Natural killer cell treated with Interleukin-12 subunit alpha and Interleukin-12 subunit beta and Interleukin-15 and Interleukin-18, amount 100 ng/mL, for 72 hours (primary cell): ENCODE data around the gene GATM. TPM values are rescaled to one million over a fixed set of nuclear protein-coding genes. Genes with fewer than 3 reads are reported as not detected.

Experiments used
- ATAC-seq, 2 donors: fragments of 150-1000 bp; cut with Tn5 transposase in 1 of 2; sonication (Bioruptor Pico), chemical (Tn5 transposase) in 1 of 2; 2 replicates each; pipeline ENCODE4 v1.10.0; 2021
- DNase-seq: peaks from one replicate; pipeline ENCODE4 v3.0.0; 2022; ENCODE audit warnings: low spot score
- H3K27ac Mint-ChIP-seq, 2 donors: 1 replicate in 1 of 2; 2 replicates in 1 of 2; pipeline ENCODE4 v1.8.0; 2022; ENCODE audit warnings: mixed read lengths in 2 of 2, mild to moderate bottlenecking in 1 of 2, moderate library complexity in 1 of 2
- H3K27me3 Mint-ChIP-seq, 2 donors: 1 replicate in 1 of 2; 2 replicates in 1 of 2; pipeline ENCODE4 v1.8.0; 2022; ENCODE audit warnings: mixed read lengths in 2 of 2
- H3K36me3 Mint-ChIP-seq: one replicate; pipeline ENCODE4 v1.8.0; 2022; ENCODE audit warnings: mixed read lengths
- H3K4me1 Mint-ChIP-seq, 2 donors: 1 replicate in 1 of 2; 2 replicates in 1 of 2; pipeline ENCODE4 v1.8.0; 2022; ENCODE audit warnings: low read depth in 2 of 2, mixed read lengths in 2 of 2, mild to moderate bottlenecking in 1 of 2
- H3K4me3 Mint-ChIP-seq: one replicate; pipeline ENCODE4 v1.8.0; 2022; ENCODE audit warnings: mixed read lengths
- H3K9me3 Mint-ChIP-seq: 2 replicates; pipeline ENCODE4 v1.8.0; 2022; ENCODE audit warnings: mixed read lengths
- total RNA-seq, 2 donors: library from RNA; stranded (reverse); gene quantifications; one replicate each; pipeline ENCODE4 v1.2.3, GENCODE V29; 2022

GATM gene
- total RNA-seq, 2 donors from 2014 or later, result 1.4 to 1.6 TPM

DNA sequence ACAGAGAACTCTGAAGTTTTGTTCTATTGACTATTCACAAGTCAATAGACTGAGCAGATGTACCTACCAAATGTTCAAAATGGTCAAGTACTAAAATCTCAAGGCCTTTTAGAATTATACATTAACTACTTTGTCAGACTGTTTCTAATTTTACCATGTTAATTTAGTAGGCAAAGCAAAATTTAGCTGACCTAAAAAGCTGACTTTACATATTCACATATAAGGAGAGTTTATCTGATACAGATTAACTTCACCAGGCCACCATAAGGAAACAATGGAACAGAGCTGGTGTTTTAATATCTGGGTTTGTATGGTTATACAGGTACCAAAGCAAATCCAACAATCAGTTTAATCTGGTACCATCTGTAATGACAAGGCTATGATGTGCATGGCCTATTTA lies 15.9 kb downstream of the GATM start:
- Mint-ChIP-seq H3K27ac (no peak overlapping the region), H3K4me3 (no peak overlapping the region)

DNA sequence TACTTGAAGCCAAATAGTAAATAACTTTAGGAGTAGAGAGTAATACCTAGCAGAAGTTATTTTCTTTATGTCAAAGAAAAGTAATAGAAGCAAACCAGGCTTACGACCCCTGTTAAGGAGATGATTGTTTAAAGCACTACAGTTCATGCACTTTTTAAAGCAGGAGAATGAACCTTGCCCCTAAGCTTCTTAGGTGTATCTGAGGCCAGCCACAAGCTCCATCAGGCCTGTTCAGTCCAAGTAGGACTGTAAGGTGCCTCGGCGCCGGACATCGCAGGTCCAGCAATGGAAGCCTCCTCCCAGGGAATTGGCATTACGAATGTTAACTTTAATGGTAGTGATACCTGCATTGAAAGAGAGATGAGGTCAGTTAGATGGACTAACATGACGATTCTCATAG lies 16.5 kb downstream of the GATM start:
- ATAC-seq, result no peak
- no peaks in the 10 kb centered on the region for H3K4me1 Mint-ChIP-seq
- H3K36me3 Mint-ChIP-seq, result no peaks in the 10 kb centered on the region
- no peak overlapping the region for H3K4me3 Mint-ChIP-seq
- no peaks in the 10 kb centered on the region for H3K9me3 Mint-ChIP-seq
- no peak for DNase-seq
- peaks cover 0 to 2% of the 10 kb centered on the region in 2 donors for H3K27me3 Mint-ChIP-seq
- no peak overlapping the region for H3K27ac Mint-ChIP-seq

More for the DNA sequence above, 15.9 kb downstream of the GATM start:
- Mint-ChIP-seq H3K4me1 (no peaks in the 10 kb centered on the region), H3K36me3 (no peaks in the 10 kb centered on the region), H3K27me3 (peaks cover 0 to 2% of the 10 kb centered on the region in 2 donors), H3K9me3 (no peaks in the 10 kb centered on the region)
- ATAC-seq, result no peak
- no peak for DNase-seq

DNA sequence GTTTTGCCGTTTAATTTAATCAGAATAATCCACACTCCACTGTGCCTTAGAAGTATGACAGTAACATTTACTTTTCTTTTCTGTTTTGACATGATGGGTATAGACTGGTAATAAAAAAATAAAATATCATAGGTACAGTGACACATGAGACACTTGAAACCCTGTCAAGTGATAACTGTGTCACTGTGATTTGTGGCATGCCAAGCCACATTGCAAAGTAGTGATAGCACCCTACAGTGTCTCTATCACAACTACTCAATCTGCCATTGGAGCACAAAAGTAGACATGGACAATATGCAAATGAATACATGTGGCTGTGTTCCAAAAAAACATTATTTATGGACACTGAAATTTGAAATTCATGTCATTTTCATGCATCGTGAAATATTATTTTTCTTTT lies 22.5 kb downstream of the GATM start:
- ATAC-seq, result no peak
- Mint-ChIP-seq H3K27ac (no peak overlapping the region), H3K4me1 (no peaks in the 10 kb centered on the region), H3K36me3 (no peaks in the 10 kb centered on the region), H3K9me3 (no peaks in the 10 kb centered on the region), H3K27me3 (peaks cover 5 to 15% of the 10 kb centered on the region in 2 donors), H3K4me3 (no peak overlapping the region)
- DNase-seq, result no peak

DNA sequence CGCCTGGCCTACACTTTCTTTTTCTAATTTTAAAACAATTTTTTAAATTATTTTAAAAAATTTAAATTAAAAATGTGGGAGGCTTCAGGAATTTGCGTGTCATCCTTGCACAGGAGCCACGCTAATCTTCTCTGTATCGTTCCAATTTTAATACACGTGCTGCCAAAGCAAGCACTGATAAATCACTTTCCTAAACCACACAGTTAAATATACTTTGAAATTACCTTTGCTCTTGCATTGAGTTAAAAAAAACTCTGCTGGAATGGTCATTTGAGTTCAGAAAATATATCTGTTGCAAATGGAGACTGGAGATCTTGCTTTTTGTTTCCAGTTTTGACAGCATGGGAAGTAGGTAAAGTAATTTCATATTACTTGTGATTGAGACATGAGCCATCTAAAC lies 23.6 kb downstream of the GATM start:
- no peaks in the 10 kb centered on the region for H3K4me1 Mint-ChIP-seq
- DNase-seq (no peak), ATAC-seq (no peak)
- no peak overlapping the region for H3K27ac Mint-ChIP-seq
- H3K4me3 Mint-ChIP-seq, result no peak overlapping the region
- H3K9me3 Mint-ChIP-seq, result no peaks in the 10 kb centered on the region
- peaks cover 7 to 18% of the 10 kb centered on the region in 2 donors for H3K27me3 Mint-ChIP-seq
- H3K36me3 Mint-ChIP-seq, result no peaks in the 10 kb centered on the region

DNA sequence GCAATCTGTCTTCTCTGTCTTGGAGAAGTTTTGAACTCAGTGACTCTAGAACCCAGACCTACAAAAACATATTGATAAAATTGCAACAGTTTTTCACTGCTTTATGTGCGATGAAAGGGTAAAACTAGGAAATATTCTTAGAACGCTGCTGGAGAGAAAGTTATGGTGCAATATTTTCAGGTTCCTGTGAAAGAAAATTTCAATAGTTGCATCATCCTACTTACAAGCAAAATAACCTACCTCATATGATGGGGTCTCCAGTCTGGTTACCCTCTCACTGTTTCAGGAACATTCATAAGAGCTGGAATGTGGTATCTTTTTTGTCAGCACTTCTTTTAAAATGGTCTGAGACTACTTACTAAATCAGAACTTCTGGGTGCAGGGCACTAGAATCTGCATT lies 27.1 kb downstream of the GATM start:
- Mint-ChIP-seq H3K27me3 (peaks cover 27 to 50% of the 10 kb centered on the region in 2 donors), H3K36me3 (no peaks in the 10 kb centered on the region), H3K4me1 (no peaks in the 10 kb centered on the region), H3K27ac (no peak overlapping the region), H3K9me3 (no peaks in the 10 kb centered on the region), H3K4me3 (no peak overlapping the region)
- ATAC-seq, result no peak
- no peak for DNase-seq

DNA sequence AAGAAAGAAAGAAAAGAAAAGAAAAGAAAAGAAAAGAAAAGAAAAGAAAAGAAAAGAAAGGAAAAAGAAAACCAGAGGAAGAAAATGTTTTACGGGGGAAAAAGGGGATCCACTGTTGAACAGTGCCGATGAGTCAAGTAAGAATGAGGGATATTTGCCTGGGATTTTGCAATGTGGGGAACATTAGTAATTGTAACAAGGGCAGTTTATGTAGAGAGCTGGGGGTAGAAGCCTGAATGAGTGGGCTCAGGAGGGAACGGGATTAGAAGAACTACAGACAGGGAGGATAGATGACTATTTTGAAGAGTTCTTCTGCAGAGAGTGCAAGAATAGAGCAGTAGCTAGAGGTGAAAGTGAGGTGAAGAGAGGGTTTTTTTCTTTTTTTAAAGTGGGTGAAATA lies 28.7 kb downstream of the GATM start:
- no peak overlapping the region for H3K27ac Mint-ChIP-seq
- ATAC-seq (no peak), DNase-seq (no peak)
- H3K36me3 Mint-ChIP-seq, result no peaks in the 10 kb centered on the region
- peaks cover 27 to 50% of the 10 kb centered on the region in 2 donors for H3K27me3 Mint-ChIP-seq
- H3K9me3 Mint-ChIP-seq, result no peaks in the 10 kb centered on the region
- H3K4me1 Mint-ChIP-seq, result no peaks in the 10 kb centered on the region
- H3K4me3 Mint-ChIP-seq, result no peak overlapping the region

DNA sequence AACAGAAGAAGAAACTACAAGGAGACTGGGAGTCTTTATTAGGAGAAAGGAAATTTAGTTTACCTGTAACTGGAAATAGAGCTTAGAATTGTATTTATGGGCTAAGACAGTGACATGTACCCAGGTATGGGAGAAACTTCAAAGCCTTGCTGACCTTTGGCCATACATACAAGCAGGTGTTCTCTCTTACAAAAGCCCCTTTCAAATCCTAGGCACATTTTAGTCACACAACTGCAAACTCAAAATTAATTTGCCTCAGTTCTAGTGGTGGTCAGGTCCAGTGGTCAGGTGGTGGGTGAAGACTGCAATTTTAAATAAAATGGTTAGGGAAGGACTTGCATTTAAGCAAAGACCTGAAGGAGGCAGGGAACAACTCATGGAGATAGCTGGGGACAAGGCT lies 30.4 kb downstream of the GATM start:
- DNase-seq (no peak), ATAC-seq (no peak)
- no peaks in the 10 kb centered on the region for H3K36me3 Mint-ChIP-seq
- H3K4me3 Mint-ChIP-seq, result no peak overlapping the region
- H3K27me3 Mint-ChIP-seq, result peaks cover 24 to 45% of the 10 kb centered on the region in 2 donors
- H3K4me1 Mint-ChIP-seq, result no peaks in the 10 kb centered on the region
- no peak overlapping the region for H3K27ac Mint-ChIP-seq
- H3K9me3 Mint-ChIP-seq, result no peaks in the 10 kb centered on the region

GRCh38 chr15:45347033-45347432 lies 31.3 kb downstream of the GATM start:
- no peak for ATAC-seq
- peaks cover 22 to 36% of the 10 kb centered on the region in 2 donors for H3K27me3 Mint-ChIP-seq

DNA sequence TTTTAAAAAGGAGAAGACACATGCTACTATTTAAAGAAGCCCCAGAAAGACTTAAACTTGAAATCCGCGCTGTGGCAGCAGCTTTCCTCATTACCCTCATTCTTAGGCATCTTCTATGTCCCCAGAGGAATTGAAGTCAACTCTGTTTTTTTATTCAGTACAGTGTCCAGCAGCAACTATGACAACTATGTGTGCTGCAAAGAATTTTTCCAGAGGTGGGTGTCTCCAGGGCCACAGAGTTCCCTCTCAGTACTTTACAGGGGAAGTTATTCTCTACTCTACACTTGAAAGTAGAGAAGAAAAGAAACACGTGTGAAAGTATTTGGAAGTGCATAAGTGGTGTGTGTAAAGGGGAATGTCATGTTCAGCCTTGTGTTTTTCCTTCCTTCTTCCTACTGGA lies 32.0 kb downstream of the GATM start:
- ATAC-seq (no peak), DNase-seq (no peak)
- H3K4me3 Mint-ChIP-seq, result no peak overlapping the region
- no peaks in the 10 kb centered on the region for H3K9me3 Mint-ChIP-seq
- H3K27ac Mint-ChIP-seq, result no peak overlapping the region
- no peaks in the 10 kb centered on the region for H3K4me1 Mint-ChIP-seq
- peaks cover 22 to 35% of the 10 kb centered on the region in 2 donors for H3K27me3 Mint-ChIP-seq
- H3K36me3 Mint-ChIP-seq, result no peaks in the 10 kb centered on the region

More at GRCh38 chr15:45347033-45347432, 31.3 kb downstream of the GATM start:
- Mint-ChIP-seq H3K9me3 (no peaks in the 10 kb centered on the region), H3K4me1 (no peaks in the 10 kb centered on the region), H3K27ac (no peak overlapping the region), H3K4me3 (no peak overlapping the region), H3K36me3 (no peaks in the 10 kb centered on the region)
- no peak for DNase-seq

GRCh38 chr15:45343258-45343860 lies 35.0 kb downstream of the GATM start:
- no peaks in the 10 kb centered on the region for H3K9me3 Mint-ChIP-seq
- ATAC-seq, result no peak
- no peak overlapping the region for H3K27ac Mint-ChIP-seq
- peaks cover 2 to 4% of the 10 kb centered on the region in 2 donors for H3K4me1 Mint-ChIP-seq
- DNase-seq, result no peak
- no peaks in the 10 kb centered on the region for H3K36me3 Mint-ChIP-seq
- peaks cover 10 to 18% of the 10 kb centered on the region in 2 donors for H3K27me3 Mint-ChIP-seq
- H3K4me3 Mint-ChIP-seq, result no peak overlapping the region

DNA sequence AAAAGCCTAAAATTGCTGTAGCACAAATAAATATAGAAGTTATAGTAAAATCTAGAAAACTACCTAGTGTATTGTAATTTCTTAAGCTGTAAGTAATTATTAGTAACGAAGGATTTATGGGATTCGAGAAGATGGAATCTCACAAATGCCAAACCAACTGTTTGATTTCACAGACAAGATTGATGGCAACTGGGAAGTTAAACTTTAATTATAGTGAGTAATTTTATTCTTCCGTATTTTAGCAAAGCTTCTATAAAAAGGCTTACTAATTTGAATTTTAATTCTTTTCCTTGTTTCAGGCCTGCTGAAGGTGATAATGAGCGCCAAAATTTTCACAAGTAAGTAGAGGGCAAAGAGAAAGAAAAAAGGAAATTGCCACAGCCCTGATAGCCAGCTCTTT lies 36.6 kb downstream of the GATM start:
- H3K27me3 Mint-ChIP-seq, result peaks cover 0 to 6% of the 10 kb centered on the region in 2 donors
- H3K36me3 Mint-ChIP-seq, result no peaks in the 10 kb centered on the region

DNA sequence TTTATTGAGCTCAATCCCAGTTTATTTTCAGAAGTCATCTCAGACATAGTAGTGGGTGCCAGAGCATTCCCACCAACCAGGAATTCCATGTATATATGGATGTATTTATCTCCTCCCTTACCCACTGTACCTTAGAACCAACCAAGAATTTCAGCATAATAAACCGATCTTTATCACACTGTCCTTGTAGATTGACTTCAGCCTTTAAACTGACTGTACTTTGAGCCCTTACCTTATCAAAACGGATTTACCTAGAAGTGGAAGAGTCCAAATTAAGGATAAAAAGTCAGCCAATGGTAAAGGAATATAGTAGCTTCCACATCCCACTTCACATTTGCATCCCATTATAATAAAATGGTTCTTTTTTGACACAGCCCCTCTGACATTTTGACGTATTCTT lies 37.9 kb downstream of the GATM start:
- ATAC-seq (no peak), DNase-seq (no peak)
- H3K4me1 Mint-ChIP-seq, result peaks cover 14 to 17% of the 10 kb centered on the region in 2 donors
- H3K4me3 Mint-ChIP-seq, result no peak overlapping the region
- H3K27ac Mint-ChIP-seq, result no peak overlapping the region
- H3K9me3 Mint-ChIP-seq, result no peaks in the 10 kb centered on the region
- no peaks in the 10 kb centered on the region for H3K36me3 Mint-ChIP-seq
- H3K27me3 Mint-ChIP-seq, result no peaks in the 10 kb centered on the region

More for the DNA sequence above, 36.6 kb downstream of the GATM start:
- Mint-ChIP-seq H3K9me3 (no peaks in the 10 kb centered on the region), H3K27ac (no peak overlapping the region), H3K4me3 (no peak overlapping the region), H3K4me1 (peaks cover 7 to 11% of the 10 kb centered on the region in 2 donors)
- DNase-seq (no peak), ATAC-seq (no peak)

GRCh38 chr15:45338417-45338816 lies 39.9 kb downstream of the GATM start:
- Mint-ChIP-seq H3K4me3 (peak overlapping the region; percentile 38), H3K4me1 (peaks cover 14 to 21% of the 10 kb centered on the region in 2 donors), H3K27me3 (no peaks in the 10 kb centered on the region), H3K27ac (peak overlapping the region; percentile 47 to 55), H3K9me3 (no peaks in the 10 kb centered on the region), H3K36me3 (no peaks in the 10 kb centered on the region)
- ATAC-seq (peak; percentile 74 to 82), DNase-seq (no peak)

- no peaks in the 10 kb centered on the region for H3K36me3 Mint-ChIP-seq
- H3K27me3 Mint-ChIP-seq, result no peaks in the 10 kb centered on the region
- H3K27ac Mint-ChIP-seq, result peak overlapping the region; percentile 55 to 63
- H3K4me1 Mint-ChIP-seq, result peaks cover 14 to 21% of the 10 kb centered on the region in 2 donors
- no peak overlapping the region for H3K4me3 Mint-ChIP-seq
- ATAC-seq (no peak), DNase-seq (no peak)
- no peaks in the 10 kb centered on the region for H3K9me3 Mint-ChIP-seq
These were observed 41.1 kb downstream of the GATM start for GRCh38 chr15:45337224-45337623.

DNA sequence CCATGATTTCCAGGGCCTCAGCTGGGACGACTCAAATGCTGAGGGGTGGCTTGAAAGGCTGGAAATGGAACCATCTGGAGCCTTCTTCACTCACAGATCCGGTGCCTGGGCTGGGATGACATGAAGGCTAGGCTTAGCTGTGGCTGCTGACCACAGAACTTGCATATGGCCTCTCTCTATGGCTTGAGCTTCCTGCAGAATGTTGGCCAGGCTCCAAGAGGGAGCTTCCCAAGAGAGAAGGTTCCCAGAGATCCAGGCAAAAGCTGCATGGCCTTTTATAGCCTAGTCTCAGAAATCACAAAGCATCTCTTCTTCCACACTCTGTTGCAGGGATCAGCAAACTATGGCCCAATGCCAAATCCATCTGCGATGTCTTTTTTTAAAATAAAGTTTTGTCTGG lies 44.8 kb downstream of the GATM start:
- Mint-ChIP-seq H3K27me3 (no peaks in the 10 kb centered on the region), H3K36me3 (no peaks in the 10 kb centered on the region), H3K4me1 (peaks cover 12 to 21% of the 10 kb centered on the region in 2 donors), H3K27ac (no peak overlapping the region), H3K9me3 (no peaks in the 10 kb centered on the region), H3K4me3 (no peak overlapping the region)
- no peak for DNase-seq
- ATAC-seq, result no peak
